HCT116 (cell line): ENCODE data around the gene TMEM131.

Experiments
- CBX3 ChIP-seq: IDR thresholded peaks from 2 replicates; pipeline ENCODE4 v1.6.1; 2012; ENCODE audit warnings: low read depth
- CTCF ChIP-seq, 3 experiments: fragments of 200-600 bp in 1 of 3; sonication (generic) in 1 of 3; IDR thresholded peaks in 2 of 3; conservative IDR thresholded peaks in 1 of 3; 2 replicates each; pipeline ENCODE4 v1.5.1; 2012 to 2017; ENCODE audit warnings: low read depth in 2 of 3, low read length in 2 of 3, antibody characterized with exemption in 1 of 3, borderline replicate concordance in 1 of 3, control low read depth in 1 of 3, mild to moderate bottlenecking in 1 of 3, mixed read lengths in 1 of 3, mixed run types in 1 of 3, moderate library complexity in 1 of 3; ENCODE audit not compliant: insufficient read depth in 1 of 3
- EGR1 ChIP-seq: IDR thresholded peaks from 2 replicates; pipeline ENCODE4 v1.6.1; 2012; ENCODE audit warnings: low read depth
- POLR2A ChIP-seq: IDR thresholded peaks from 2 replicates; pipeline ENCODE4 v1.7.0; 2011; ENCODE audit warnings: borderline replicate concordance; ENCODE audit not compliant: insufficient read depth, insufficient read length; ENCODE audit errors: extremely low read depth
- POLR2AphosphoS5 ChIP-seq: IDR thresholded peaks from 2 replicates; pipeline ENCODE4 v1.6.1; 2011; ENCODE audit warnings: mild to moderate bottlenecking, low read depth, low read length, moderate library complexity
- SP1 ChIP-seq: IDR thresholded peaks from 2 replicates; pipeline ENCODE4 v1.6.1; 2012; ENCODE audit warnings: low read depth
- SRF ChIP-seq: IDR thresholded peaks from 2 replicates; pipeline ENCODE4 v1.6.1; 2012; ENCODE audit warnings: low read depth

- TF ChIP-seq CTCF (IDR thresholded peaks at IDR 0.05 in 2 of 3, conservative IDR thresholded peaks at IDR 0.05 in 1 of 3; ENCODE audit: borderline replicate concordance in 1 of 3, insufficient read depth in 1 of 3, low read depth in 2 of 3, low read length in 2 of 3) (no peak), CBX3 (no peak), SRF (no peak), SP1 (no peak), EGR1 (no peak), POLR2AphosphoS5 (no peak), POLR2A (no peak)
Measured at GRCh38 chr2:97763176-97763845, 232.4 kb downstream of the TMEM131 start.
